Epithelial cell of esophagus (primary cell): ENCODE results near the gene APBB1.

Source experiments
- DNase-seq: peaks from one replicate; pipeline ENCODE4 v3.0.0; 2010; ENCODE audit warnings: low read depth
- H3K4me3 ChIP-seq: 2 replicates; pipeline ENCODE4 v1.5.1; 2011; ENCODE audit warnings: mild to moderate bottlenecking, low read length, control low read depth
- TF ChIP-seq, protein P1 (sequence below): IDR thresholded peaks from 2 replicates; pipeline ENCODE4 v1.5.1; 2011; ENCODE audit warnings: low read depth, mild to moderate bottlenecking, low read length, control low read depth, inconsistent platforms; ENCODE audit not compliant: insufficient read depth; ENCODE audit errors: missing control alignments

The APBB1 gene

DNA sequence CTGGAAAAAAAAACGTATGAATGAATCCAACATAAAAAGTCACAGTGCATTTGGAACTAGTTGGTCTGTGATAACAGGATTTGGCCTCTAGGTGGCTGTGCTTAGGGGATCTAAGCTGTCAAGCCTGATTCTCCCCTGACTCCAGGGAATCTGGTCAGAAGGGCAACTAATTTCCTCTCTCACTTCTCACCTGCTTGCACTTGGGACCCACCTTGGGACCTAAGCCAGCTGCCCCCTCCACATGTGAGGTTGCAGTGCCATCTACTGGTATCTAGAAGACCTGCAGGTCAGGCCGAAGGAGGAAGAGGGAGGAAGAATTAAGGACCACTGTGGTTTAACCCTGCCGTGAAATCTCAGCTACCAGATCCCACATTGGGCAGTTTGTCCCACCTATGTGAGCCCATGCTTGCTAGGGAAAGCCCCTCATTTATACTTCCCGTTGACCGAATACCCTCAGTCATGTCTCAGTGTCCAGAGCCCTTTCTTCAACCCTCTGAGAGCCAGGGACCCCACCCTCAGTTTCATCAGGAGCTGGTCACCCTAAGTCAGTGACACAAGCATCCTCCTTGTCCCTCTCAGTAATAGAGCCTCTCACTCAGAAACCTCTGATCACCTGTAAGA, 65.4 kb downstream of the APBB1 start:
- H3K4me3 ChIP-seq, result no peak overlapping the region
- TF ChIP-seq, protein P1, sequence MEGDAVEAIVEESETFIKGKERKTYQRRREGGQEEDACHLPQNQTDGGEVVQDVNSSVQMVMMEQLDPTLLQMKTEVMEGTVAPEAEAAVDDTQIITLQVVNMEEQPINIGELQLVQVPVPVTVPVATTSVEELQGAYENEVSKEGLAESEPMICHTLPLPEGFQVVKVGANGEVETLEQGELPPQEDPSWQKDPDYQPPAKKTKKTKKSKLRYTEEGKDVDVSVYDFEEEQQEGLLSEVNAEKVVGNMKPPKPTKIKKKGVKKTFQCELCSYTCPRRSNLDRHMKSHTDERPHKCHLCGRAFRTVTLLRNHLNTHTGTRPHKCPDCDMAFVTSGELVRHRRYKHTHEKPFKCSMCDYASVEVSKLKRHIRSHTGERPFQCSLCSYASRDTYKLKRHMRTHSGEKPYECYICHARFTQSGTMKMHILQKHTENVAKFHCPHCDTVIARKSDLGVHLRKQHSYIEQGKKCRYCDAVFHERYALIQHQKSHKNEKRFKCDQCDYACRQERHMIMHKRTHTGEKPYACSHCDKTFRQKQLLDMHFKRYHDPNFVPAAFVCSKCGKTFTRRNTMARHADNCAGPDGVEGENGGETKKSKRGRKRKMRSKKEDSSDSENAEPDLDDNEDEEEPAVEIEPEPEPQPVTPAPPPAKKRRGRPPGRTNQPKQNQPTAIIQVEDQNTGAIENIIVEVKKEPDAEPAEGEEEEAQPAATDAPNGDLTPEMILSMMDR, result peak; percentile 96
- peak; percentile 65 for DNase-seq

DNA sequence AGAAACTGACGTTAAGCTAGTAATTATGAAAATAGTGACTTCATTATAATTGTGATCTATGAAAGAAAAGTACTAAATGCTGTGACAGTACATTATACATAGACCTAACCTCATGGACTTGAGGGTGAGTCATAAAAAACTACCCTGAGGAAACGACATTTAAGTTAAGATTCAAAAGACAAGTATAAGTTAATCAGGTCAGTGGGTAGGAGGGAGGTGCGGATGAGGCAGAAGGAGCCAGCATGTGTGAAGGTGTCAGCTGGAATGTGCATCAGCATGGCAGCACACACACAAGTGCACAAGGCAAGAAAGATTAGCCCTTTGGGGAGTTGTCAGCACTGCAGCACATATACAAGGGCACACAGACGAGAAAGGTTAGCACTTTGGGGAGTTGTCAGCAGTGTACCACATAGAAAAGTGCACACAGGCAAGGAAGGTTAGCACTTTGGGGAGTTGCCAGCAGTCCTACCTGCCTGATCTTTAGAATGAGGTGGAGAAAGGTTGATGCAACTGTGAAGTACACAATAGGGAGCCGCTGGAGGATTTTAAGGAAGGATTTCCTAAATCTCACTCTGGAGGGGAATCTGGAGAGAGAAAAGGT, 67.0 kb downstream of the APBB1 start:
- TF ChIP-seq, protein P1, result no peak
- DNase-seq, result peak; percentile 6
- H3K4me3 ChIP-seq, result no peak overlapping the region

DNA sequence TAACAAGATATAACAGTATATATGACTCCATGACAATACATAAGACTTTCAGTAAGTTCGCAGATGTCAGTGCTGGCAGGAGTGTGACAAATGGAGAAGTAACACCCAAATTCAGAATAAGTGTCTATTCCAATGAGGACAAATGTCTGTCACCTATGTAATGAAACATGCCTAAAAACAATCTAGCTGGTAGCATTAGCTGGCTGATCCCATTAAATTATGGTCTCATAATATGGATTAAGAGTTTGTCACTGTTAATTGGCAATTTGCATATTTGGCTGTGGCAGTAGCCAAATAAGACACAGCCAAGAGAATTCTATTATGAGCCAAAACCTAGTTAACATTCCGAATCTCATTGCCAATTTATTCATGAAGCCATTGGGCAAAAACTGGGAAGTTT, 68.4 kb downstream of the APBB1 start:
- DNase-seq, result no peak
- TF ChIP-seq, protein P1, result no peak
- H3K4me3 ChIP-seq, result no peak overlapping the region

DNA sequence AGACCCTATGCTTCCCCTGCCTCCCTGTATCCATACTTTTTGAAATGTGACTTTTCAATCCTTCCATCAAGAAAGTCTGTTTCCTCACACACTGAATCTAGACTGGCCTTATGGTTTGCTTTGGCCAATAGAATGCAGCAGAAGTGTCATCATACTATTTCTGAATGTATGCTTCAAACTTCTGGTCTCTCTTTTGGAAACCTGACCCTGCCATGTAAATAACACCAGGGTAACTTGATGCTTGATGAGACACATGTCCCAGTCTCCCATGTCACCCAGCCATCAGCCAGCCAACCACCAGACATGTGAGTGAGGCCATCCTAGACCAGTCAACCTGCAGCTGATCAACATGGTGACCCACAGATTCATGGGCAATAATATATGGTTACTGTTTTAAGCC, 68.9 kb downstream of the APBB1 start:
- TF ChIP-seq, protein P1, result no peak
- DNase-seq, result no peak
- H3K4me3 ChIP-seq, result no peak overlapping the region

DNA sequence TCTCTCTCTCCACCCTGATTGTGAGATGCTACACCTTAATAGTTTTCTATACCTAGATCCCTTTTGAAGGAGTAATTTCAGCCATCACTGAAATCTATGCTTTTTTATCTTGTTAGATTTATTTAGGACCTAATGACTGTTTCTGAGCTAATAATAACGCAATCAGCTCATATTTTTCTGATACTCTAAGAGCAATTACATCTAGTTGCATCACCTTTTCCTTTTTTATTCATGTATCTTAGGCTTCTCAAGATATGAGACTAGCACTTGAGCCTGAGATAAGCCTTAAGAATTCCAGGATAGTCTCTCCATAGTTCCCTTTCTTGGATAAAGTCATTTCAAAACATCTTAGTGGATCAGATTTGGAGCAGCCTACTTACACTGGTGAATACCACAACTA, 73.5 kb downstream of the APBB1 start:
- DNase-seq, result no peak
- no peak overlapping the region for H3K4me3 ChIP-seq
- TF ChIP-seq, protein P1, result no peak
